ENCODE results near the gene TBL1X. TPM values are rescaled to one million over a fixed set of nuclear protein-coding genes. Genes with fewer than 3 reads are reported as not detected.

TBL1X gene
- total RNA-seq, 2 experiments from 2014 or later: 16.1 to 35.7 TPM

DNA sequence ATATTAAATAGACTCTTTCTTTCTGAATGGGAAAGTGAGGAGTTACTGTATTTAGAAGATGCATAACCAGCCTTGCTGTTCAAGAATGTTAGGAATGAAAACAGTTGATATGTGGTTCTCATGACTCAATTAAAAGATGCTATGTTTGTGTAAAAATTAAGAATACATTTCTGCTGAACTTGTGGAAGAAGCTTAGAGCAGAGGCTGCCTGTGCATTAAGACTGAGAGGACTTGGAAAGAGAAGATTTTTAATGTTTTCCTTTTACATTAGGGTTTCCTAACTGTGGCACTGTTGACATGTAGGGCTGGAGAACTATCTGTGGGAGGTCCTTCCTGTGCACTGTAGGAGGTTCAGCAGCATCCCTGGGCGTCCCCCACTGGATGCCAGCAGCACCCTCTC, 163.1 kb downstream of the TBL1X start:
- no TSS peak for BruUV-seq (replicated peaks)
- Histone ChIP-seq H3K4me1 (ENCODE audit: insufficient read depth, low read length, poor library complexity, severe bottlenecking) (peaks cover 3% of the 10 kb centered on the region), H3K4me3 (ENCODE audit: low read depth, low read length, poor library complexity, severe bottlenecking) (no peak overlapping the region), H3K79me2 (ENCODE audit: insufficient read depth, low read depth, low read length) (no peaks in the 10 kb centered on the region), H3K9me2 (ENCODE audit: insufficient read depth, low read length) (no peaks in the 10 kb centered on the region), H3K27ac (ENCODE audit: low read depth, low read length, poor library complexity, severe bottlenecking) (no peak overlapping the region), H2AFZ (ENCODE audit: low read length) (no peak overlapping the region), H3K36me3 (ENCODE audit: insufficient read depth, low read length) (no peaks in the 10 kb centered on the region), H3K4me2 (ENCODE audit: low read length) (no peak overlapping the region), H3K9me3 (ENCODE audit: low read length) (no peaks in the 10 kb centered on the region), H4K20me1 (ENCODE audit: insufficient read depth, low read length) (no peaks in the 10 kb centered on the region)
- no peak for DNase-seq (ENCODE audit: low spot score)
- POLR2A ChIA-PET: no interaction called here
- CTCF ChIA-PET (ENCODE audit: unreplicated experiment): no interaction called here
- intact Hi-C loops (cut with micrococcal nuclease; ENCODE audit: unreplicated experiment): no loop called here
- TF ChIP-seq, protein P1, sequence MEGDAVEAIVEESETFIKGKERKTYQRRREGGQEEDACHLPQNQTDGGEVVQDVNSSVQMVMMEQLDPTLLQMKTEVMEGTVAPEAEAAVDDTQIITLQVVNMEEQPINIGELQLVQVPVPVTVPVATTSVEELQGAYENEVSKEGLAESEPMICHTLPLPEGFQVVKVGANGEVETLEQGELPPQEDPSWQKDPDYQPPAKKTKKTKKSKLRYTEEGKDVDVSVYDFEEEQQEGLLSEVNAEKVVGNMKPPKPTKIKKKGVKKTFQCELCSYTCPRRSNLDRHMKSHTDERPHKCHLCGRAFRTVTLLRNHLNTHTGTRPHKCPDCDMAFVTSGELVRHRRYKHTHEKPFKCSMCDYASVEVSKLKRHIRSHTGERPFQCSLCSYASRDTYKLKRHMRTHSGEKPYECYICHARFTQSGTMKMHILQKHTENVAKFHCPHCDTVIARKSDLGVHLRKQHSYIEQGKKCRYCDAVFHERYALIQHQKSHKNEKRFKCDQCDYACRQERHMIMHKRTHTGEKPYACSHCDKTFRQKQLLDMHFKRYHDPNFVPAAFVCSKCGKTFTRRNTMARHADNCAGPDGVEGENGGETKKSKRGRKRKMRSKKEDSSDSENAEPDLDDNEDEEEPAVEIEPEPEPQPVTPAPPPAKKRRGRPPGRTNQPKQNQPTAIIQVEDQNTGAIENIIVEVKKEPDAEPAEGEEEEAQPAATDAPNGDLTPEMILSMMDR (conservative IDR thresholded peaks at IDR 0.05; ENCODE audit: low read length): no peak
- no peak for TF ChIP-seq EZH2phosphoT487 (IDR thresholded peaks at IDR 0.05; ENCODE audit: borderline replicate concordance, low read depth, low read length)

DNA sequence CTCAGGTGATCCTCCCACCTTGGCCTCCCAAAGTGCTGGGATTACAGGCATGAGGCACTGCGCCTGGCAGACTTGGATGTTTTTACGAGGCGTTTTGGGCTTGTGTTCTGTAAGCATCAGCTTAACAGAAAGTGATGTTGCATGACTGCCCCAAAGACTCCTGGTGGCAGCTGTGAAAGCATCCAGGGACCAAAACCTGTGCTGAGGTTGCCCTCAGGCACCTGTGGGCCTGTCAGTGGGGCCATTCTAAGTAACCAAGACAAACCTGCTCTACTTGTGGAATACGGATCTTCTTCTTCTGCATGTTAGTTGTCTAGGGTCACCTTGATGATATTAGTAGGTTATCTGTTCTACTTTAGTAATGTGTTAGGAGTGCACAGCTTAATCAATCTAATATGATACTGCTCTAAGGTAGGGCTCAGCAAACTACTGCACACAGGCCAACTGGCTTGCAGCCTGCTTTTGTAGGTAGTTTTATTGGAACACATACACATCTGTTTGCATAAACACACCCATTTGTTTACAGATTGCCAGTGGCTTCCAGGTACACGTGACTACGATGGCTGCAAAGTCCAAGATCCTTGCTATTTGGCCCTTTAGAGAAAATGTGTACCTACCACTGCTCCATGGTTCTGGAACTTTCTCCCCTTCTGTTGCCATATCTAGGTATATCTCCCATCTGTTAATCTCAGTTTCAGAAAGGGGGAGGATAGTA, 164.1 kb downstream of the TBL1X start:
- POLR2A ChIA-PET: no interaction called here
- H3K4me3 ChIP-seq (ENCODE audit: low read depth, low read length, poor library complexity, severe bottlenecking): no peak overlapping the region
- TF ChIP-seq EZH2phosphoT487 (IDR thresholded peaks at IDR 0.05; ENCODE audit: borderline replicate concordance, low read depth, low read length): no peak
- TF ChIP-seq, protein P1 (conservative IDR thresholded peaks at IDR 0.05; ENCODE audit: low read length): no peak
- no peaks in the 10 kb centered on the region for H3K79me2 ChIP-seq (ENCODE audit: insufficient read depth, low read depth, low read length)
- no peak overlapping the region for H3K27ac ChIP-seq (ENCODE audit: low read depth, low read length, poor library complexity, severe bottlenecking)
- H3K4me2 ChIP-seq (ENCODE audit: low read length): no peak overlapping the region
- H3K36me3 ChIP-seq (ENCODE audit: insufficient read depth, low read length): no peaks in the 10 kb centered on the region
- no TSS peak for BruUV-seq (replicated peaks)
- no peaks in the 10 kb centered on the region for H3K9me3 ChIP-seq (ENCODE audit: low read length)
- DNase-seq (ENCODE audit: low spot score): no peak
- H3K4me1 ChIP-seq (ENCODE audit: insufficient read depth, low read length, poor library complexity, severe bottlenecking): peaks cover 2% of the 10 kb centered on the region
- no peaks in the 10 kb centered on the region for H3K9me2 ChIP-seq (ENCODE audit: insufficient read depth, low read length)
- intact Hi-C loops (cut with micrococcal nuclease; ENCODE audit: unreplicated experiment): no loop called here
- H4K20me1 ChIP-seq (ENCODE audit: insufficient read depth, low read length): no peaks in the 10 kb centered on the region
- CTCF ChIA-PET (ENCODE audit: unreplicated experiment): no interaction called here
- H2AFZ ChIP-seq (ENCODE audit: low read length): no peak overlapping the region

DNA sequence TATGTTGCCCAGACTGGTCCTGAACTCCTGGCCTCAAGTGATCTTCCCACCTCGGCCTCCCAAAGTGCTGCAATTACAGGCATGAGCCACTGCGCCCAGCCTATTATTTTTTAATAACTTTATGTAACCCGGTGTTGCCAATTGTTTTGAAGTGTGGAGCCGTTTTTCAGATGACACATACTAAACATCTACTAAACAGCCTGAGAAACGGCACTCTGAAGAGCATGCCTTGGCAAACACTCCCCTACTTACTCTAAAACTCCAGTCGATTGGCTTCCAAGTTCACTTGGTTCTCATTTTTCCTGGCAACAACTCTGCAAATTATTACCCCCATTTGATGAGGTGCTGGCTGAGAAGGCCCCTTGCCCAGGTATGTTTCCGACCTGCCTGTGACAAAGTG, 169.7 kb downstream of the TBL1X start:
- intact Hi-C loops (cut with micrococcal nuclease; ENCODE audit: unreplicated experiment): no loop called here
- H3K9me2 ChIP-seq (ENCODE audit: insufficient read depth, low read length): no peaks in the 10 kb centered on the region
- H4K20me1 ChIP-seq (ENCODE audit: insufficient read depth, low read length): no peaks in the 10 kb centered on the region
- H3K4me3 ChIP-seq (ENCODE audit: low read depth, low read length, poor library complexity, severe bottlenecking): no peak overlapping the region
- ChIA-PET POLR2A (no interaction called here), CTCF (ENCODE audit: unreplicated experiment) (no interaction called here)
- no peak for TF ChIP-seq EZH2phosphoT487 (IDR thresholded peaks at IDR 0.05; ENCODE audit: borderline replicate concordance, low read depth, low read length)
- TF ChIP-seq, protein P1 (conservative IDR thresholded peaks at IDR 0.05; ENCODE audit: low read length): no peak
- no peaks in the 10 kb centered on the region for H3K36me3 ChIP-seq (ENCODE audit: insufficient read depth, low read length)
- no TSS peak for BruUV-seq (replicated peaks)
- H3K4me2 ChIP-seq (ENCODE audit: low read length): no peak overlapping the region
- H3K27ac ChIP-seq (ENCODE audit: low read depth, low read length, poor library complexity, severe bottlenecking): no peak overlapping the region
- no peak overlapping the region for H2AFZ ChIP-seq (ENCODE audit: low read length)
- DNase-seq (ENCODE audit: low spot score): no peak
- no peaks in the 10 kb centered on the region for H3K79me2 ChIP-seq (ENCODE audit: insufficient read depth, low read depth, low read length)
- H3K9me3 ChIP-seq (ENCODE audit: low read length): no peaks in the 10 kb centered on the region
- H3K4me1 ChIP-seq (ENCODE audit: insufficient read depth, low read length, poor library complexity, severe bottlenecking): no peaks in the 10 kb centered on the region

All from OCI-LY7 (cell line).